Erythroblast (primary cell): Measurements from ENCODE around the gene FMN1.

ENCODE experiments used
- GATA1 ChIP-seq: IDR thresholded peaks from 2 replicates; pipeline ENCODE4 v1.6.1; 2011; ENCODE audit warnings: low read depth, mild to moderate bottlenecking, control low read depth, low read length, moderate library complexity
- POLR2A ChIP-seq: IDR thresholded peaks from 2 replicates; pipeline ENCODE4 v1.6.1; 2011; ENCODE audit warnings: mild to moderate bottlenecking, low read length

- no peak for TF ChIP-seq POLR2A
- TF ChIP-seq GATA1, result no peak
Observed at GRCh38 chr15:32819448-32819847, 375.1 kb downstream of the FMN1 start.
